Caco-2 (cell line): ENCODE measurements around the gene GPR157. TPM values are rescaled to one million over a fixed set of nuclear protein-coding genes. Genes with fewer than 3 reads are reported as not detected.

Source experiments
- BruUV-seq: library from RNA; stranded (reverse); fragments of 400-500 nt; replicated peaks from 2 replicates; lab custom pipeline; 2021; lab: Mats Ljungman, UMichigan
- CTCF ChIA-PET: fragments of 300-600 bp; sonication (Branson Sonifier 250); formaldehyde crosslinking; loops from one replicate; lab custom pipeline; 2022; ENCODE audit warnings: antibody characterized with exemption; lab: Charles Lee
- POLR2A ChIA-PET: fragments of 300-600 bp; sonication (Branson Sonifier 250); formaldehyde crosslinking; loops from one replicate; lab custom pipeline; 2022; ENCODE audit warnings: antibody characterized with exemption; lab: Charles Lee
- DNase-seq, 2 experiments: peaks; one replicate each; pipeline versions ENCODE4 v3.0.0 to v3.0.0-alpha.2; 2020 to 2022
- H3K27me3 ChIP-seq: replicated peaks from 2 replicates; pipeline ENCODE4 v1.6.0; 2011; ENCODE audit warnings: low read length; ENCODE audit not compliant: control insufficient read depth, insufficient read depth
- H3K36me3 ChIP-seq: 2 replicates; pipeline ENCODE4 v1.5.1; 2011; ENCODE audit warnings: low read length; ENCODE audit not compliant: control insufficient read depth, insufficient read depth
- H3K4me1 ChIP-seq: fragments of 250-450 bp; sonication (Bioruptor Pico); 2 replicates; pipeline ENCODE4 v1.5.1; 2020; ENCODE audit warnings: mild to moderate bottlenecking
- H3K4me3 ChIP-seq: 2 replicates; pipeline ENCODE4 v1.5.1; 2011; ENCODE audit warnings: low read depth, mild to moderate bottlenecking, control low read depth, low read length
- H3K9me3 ChIP-seq: fragments of 250-450 bp; sonication (Bioruptor Pico); 2 replicates; pipeline ENCODE4 v1.5.1; 2020; ENCODE audit warnings: mild to moderate bottlenecking, moderate library complexity
- H3K27ac Mint-ChIP-seq: one replicate; pipeline ENCODE4 v1.8.0; 2022; ENCODE audit warnings: mixed read lengths; ENCODE audit not compliant: unreplicated experiment
- H3K27me3 Mint-ChIP-seq: one replicate; pipeline ENCODE4 v1.8.0; 2022; ENCODE audit warnings: mixed read lengths; ENCODE audit not compliant: insufficient read depth, unreplicated experiment
- H3K36me3 Mint-ChIP-seq: one replicate; pipeline ENCODE4 v1.8.0; 2022; ENCODE audit warnings: mild to moderate bottlenecking, mixed read lengths; ENCODE audit not compliant: insufficient read depth, unreplicated experiment
- H3K4me1 Mint-ChIP-seq: one replicate; pipeline ENCODE4 v1.8.0; 2022; ENCODE audit warnings: low read depth, mixed read lengths; ENCODE audit not compliant: unreplicated experiment
- H3K4me3 Mint-ChIP-seq: one replicate; pipeline ENCODE4 v1.8.0; 2022; ENCODE audit warnings: mild to moderate bottlenecking, moderate library complexity, mixed read lengths; ENCODE audit not compliant: unreplicated experiment
- H3K9me3 Mint-ChIP-seq: one replicate; pipeline ENCODE4 v1.8.0; 2022; ENCODE audit warnings: mixed read lengths; ENCODE audit not compliant: unreplicated experiment
- intact Hi-C: fragments of 100-400 bp; cut with micrococcal nuclease; formaldehyde crosslinking; loops from one replicate; pipeline ENCODE4 v1.10.0; 2022; ENCODE audit not compliant: unreplicated experiment
- total RNA-seq: library from RNA; stranded (reverse); gene quantifications from 2 replicates; pipeline ENCODE4 v1.2.3, GENCODE V29; 2022
- TF ChIP-seq, protein P1 (sequence below), 2 experiments: fragments of 200-600 bp in 1 of 2; IDR thresholded peaks; 1 replicate in 1 of 2; 2 replicates in 1 of 2; pipeline versions ENCODE4 v1.5.1 to v1.8.0; 2011 to 2022; ENCODE audit warnings: antibody characterized with exemption in 1 of 2, control low read depth in 1 of 2, inconsistent platforms in 1 of 2, low read depth in 1 of 2, low read length in 1 of 2, mild to moderate bottlenecking in 1 of 2, moderate library complexity in 1 of 2; ENCODE audit not compliant: insufficient read depth in 1 of 2, severe bottlenecking in 1 of 2, unreplicated experiment in 1 of 2

The GPR157 gene
- total RNA-seq, 1 experiment from 2014 or later, result 17.2 TPM

GRCh38 chr1:9078015-9078751, 50.7 kb downstream of the GPR157 start:
- Mint-ChIP-seq H3K4me3 (no peak overlapping the region), H3K36me3 (no peaks in the 10 kb centered on the region), H3K27me3 (no peaks in the 10 kb centered on the region), H3K4me1 (peaks cover 6% of the 10 kb centered on the region), H3K9me3 (no peaks in the 10 kb centered on the region), H3K27ac (no peak overlapping the region)
- intact Hi-C loops, result no loop called here
- Histone ChIP-seq H3K36me3 (no peaks in the 10 kb centered on the region), H3K4me3 (no peak overlapping the region), H3K9me3 (no peaks in the 10 kb centered on the region), H3K27me3 (no peaks in the 10 kb centered on the region), H3K4me1 (peaks cover 28% of the 10 kb centered on the region)
- CTCF ChIA-PET, result no interaction called here
- no peak for DNase-seq
- POLR2A ChIA-PET, result interaction anchor here (0.6 kb wide), 1 partner anchor 24 kb away, joined by 5 read pairs; no protein-coding TSS in a partner anchor
- no TSS peak for BruUV-seq
- TF ChIP-seq, protein P1, sequence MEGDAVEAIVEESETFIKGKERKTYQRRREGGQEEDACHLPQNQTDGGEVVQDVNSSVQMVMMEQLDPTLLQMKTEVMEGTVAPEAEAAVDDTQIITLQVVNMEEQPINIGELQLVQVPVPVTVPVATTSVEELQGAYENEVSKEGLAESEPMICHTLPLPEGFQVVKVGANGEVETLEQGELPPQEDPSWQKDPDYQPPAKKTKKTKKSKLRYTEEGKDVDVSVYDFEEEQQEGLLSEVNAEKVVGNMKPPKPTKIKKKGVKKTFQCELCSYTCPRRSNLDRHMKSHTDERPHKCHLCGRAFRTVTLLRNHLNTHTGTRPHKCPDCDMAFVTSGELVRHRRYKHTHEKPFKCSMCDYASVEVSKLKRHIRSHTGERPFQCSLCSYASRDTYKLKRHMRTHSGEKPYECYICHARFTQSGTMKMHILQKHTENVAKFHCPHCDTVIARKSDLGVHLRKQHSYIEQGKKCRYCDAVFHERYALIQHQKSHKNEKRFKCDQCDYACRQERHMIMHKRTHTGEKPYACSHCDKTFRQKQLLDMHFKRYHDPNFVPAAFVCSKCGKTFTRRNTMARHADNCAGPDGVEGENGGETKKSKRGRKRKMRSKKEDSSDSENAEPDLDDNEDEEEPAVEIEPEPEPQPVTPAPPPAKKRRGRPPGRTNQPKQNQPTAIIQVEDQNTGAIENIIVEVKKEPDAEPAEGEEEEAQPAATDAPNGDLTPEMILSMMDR (IDR thresholded peaks at IDR 0.05; ENCODE audit: insufficient read depth in 1 of 2, low read depth in 1 of 2, low read length in 1 of 2, severe bottlenecking in 1 of 2, unreplicated experiment in 1 of 2), result no peak

DNA sequence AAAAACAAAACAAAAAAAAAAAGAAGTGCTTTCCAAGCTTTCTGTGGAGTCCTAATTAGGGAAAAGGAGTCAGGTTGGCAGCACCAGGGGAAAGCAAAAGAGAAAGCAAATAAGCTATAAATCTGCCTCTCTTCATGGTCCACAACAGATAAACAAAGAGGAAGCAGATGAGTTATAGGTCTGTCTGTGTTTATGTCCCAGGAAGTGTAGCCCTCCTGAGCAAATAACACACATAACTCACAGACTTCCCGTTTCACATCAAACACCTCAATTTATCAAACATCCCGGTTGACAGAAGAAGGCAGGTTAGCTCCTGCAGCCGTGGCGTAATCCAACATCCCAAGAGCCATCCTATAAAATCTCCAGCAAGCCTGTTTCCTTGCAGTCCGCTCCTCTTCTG, 53.9 kb downstream of the GPR157 start:
- TF ChIP-seq, protein P1 (IDR thresholded peaks at IDR 0.05; ENCODE audit: insufficient read depth in 1 of 2, low read depth in 1 of 2, low read length in 1 of 2, severe bottlenecking in 1 of 2, unreplicated experiment in 1 of 2), result no peak
- no peaks in the 10 kb centered on the region for H3K27me3 Mint-ChIP-seq
- intact Hi-C loops, result no loop called here
- peaks cover 6% of the 10 kb centered on the region for H3K4me1 Mint-ChIP-seq
- Histone ChIP-seq H3K36me3 (no peaks in the 10 kb centered on the region), H3K27me3 (no peaks in the 10 kb centered on the region), H3K9me3 (no peaks in the 10 kb centered on the region), H3K4me3 (no peak overlapping the region), H3K4me1 (peaks cover 21% of the 10 kb centered on the region)
- H3K27ac Mint-ChIP-seq, result no peak overlapping the region
- H3K9me3 Mint-ChIP-seq, result no peaks in the 10 kb centered on the region
- H3K4me3 Mint-ChIP-seq, result no peak overlapping the region
- DNase-seq, result no peak
- H3K36me3 Mint-ChIP-seq, result no peaks in the 10 kb centered on the region
- ChIA-PET POLR2A (interaction anchor here (0.7 kb wide), 1 partner anchor 196 kb away, joined by 3 read pairs; the partner anchor contains the start of gene ENO1), CTCF (no interaction called here)
- no TSS peak for BruUV-seq

DNA sequence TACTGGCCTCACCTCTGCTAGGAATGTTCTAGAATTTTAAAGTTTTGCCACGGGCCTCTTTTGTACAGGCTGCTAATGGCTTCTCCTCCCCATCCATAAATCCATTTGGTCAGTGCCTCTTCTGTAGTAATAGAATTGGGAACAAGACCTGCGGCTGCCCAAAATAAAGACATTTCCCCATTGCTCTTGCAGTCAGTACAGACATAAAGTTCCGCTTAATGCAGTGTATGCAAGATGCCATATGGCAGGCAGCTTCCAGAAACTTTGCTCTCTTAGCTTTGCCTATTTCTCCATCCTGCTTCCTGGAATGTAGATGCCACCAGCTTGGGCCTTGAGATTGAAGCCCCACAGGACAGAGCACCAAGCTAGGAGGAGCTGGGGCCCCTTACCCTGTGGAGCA, 55.8 kb downstream of the GPR157 start:
- Histone ChIP-seq H3K4me1 (peaks cover 7% of the 10 kb centered on the region), H3K9me3 (no peaks in the 10 kb centered on the region), H3K4me3 (no peak overlapping the region), H3K36me3 (no peaks in the 10 kb centered on the region), H3K27me3 (no peaks in the 10 kb centered on the region)
- Mint-ChIP-seq H3K9me3 (no peaks in the 10 kb centered on the region), H3K4me1 (no peaks in the 10 kb centered on the region), H3K27ac (no peak overlapping the region), H3K4me3 (no peak overlapping the region), H3K36me3 (no peaks in the 10 kb centered on the region), H3K27me3 (no peaks in the 10 kb centered on the region)
- BruUV-seq, result no TSS peak
- TF ChIP-seq, protein P1 (IDR thresholded peaks at IDR 0.05; ENCODE audit: insufficient read depth in 1 of 2, low read depth in 1 of 2, low read length in 1 of 2, severe bottlenecking in 1 of 2, unreplicated experiment in 1 of 2), result no peak
- no peak for DNase-seq
- POLR2A ChIA-PET, result no interaction called here
- CTCF ChIA-PET, result no interaction called here
- intact Hi-C loops, result no loop called here
